WI38 (cell line): ENCODE measurements around the gene ATP11C.
"Not testable (repeated sequence)": the region's sequence is repeated elsewhere in the genome, so short reads cannot be mapped to it uniquely, and the experiment has no call there.

ENCODE experiments used
- H3K4me3 ChIP-seq: 2 replicates; pipeline ENCODE4 v1.5.1; 2011; ENCODE audit warnings: low read depth, mild to moderate bottlenecking, control low read depth, low read length
- TF ChIP-seq, protein P1 (sequence below): IDR thresholded peaks from 2 replicates; pipeline ENCODE4 v1.5.1; 2012; ENCODE audit warnings: low read depth, mild to moderate bottlenecking, control low read depth, low read length

Gene ATP11C

DNA sequence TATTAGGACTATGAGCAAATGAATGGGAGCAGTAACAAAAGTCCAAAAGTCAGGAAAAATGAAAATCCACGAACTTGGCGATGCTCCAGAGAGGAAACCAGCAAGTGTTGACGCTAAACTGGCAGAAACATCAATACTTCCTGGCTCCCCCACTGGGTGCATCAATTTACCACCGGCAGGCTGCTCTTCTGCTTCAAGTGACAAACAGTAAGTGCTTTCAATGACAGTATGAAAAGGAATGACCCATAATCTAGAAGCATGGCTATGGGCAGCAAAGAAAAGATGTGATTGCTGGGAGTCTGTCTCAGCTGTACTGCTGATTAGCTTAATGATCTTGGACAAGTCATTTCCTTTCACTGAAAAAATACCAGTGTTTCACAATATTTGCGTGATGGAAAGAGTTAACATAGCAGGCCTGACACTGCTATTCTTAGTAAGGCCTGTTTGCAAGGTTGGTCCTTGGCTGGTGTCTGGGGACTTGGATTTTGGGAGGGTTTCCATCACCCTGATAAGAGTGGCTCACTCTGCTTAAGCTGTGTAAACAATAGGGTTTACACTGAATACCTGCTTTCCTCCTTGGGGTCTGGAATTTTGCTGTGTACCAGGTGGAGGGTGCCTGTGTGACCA, 8.7 kb downstream of the ATP11C start:
- no peak overlapping the region for H3K4me3 ChIP-seq
- TF ChIP-seq, protein P1, sequence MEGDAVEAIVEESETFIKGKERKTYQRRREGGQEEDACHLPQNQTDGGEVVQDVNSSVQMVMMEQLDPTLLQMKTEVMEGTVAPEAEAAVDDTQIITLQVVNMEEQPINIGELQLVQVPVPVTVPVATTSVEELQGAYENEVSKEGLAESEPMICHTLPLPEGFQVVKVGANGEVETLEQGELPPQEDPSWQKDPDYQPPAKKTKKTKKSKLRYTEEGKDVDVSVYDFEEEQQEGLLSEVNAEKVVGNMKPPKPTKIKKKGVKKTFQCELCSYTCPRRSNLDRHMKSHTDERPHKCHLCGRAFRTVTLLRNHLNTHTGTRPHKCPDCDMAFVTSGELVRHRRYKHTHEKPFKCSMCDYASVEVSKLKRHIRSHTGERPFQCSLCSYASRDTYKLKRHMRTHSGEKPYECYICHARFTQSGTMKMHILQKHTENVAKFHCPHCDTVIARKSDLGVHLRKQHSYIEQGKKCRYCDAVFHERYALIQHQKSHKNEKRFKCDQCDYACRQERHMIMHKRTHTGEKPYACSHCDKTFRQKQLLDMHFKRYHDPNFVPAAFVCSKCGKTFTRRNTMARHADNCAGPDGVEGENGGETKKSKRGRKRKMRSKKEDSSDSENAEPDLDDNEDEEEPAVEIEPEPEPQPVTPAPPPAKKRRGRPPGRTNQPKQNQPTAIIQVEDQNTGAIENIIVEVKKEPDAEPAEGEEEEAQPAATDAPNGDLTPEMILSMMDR: no peak

DNA sequence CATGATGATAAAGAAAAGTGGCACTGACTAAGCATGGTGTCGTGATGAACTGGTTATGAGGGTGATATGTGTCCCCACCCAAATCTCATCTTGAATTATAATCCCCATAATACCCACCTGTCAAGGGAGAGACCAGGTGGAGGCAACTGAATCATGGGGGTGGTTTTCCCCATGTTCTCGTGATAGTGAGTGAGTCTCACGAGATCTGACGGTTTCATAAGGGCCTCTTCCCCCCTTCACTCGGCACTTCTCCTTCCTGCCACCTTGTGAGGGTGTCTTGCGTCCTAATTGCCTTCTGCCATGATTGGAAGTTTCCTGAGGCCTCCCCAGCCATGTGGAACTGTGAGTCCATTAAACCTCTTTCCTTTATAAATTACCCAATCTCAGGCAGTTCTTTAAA, 11.7 kb downstream of the ATP11C start:
- not testable (repeated sequence) for H3K4me3 ChIP-seq

DNA sequence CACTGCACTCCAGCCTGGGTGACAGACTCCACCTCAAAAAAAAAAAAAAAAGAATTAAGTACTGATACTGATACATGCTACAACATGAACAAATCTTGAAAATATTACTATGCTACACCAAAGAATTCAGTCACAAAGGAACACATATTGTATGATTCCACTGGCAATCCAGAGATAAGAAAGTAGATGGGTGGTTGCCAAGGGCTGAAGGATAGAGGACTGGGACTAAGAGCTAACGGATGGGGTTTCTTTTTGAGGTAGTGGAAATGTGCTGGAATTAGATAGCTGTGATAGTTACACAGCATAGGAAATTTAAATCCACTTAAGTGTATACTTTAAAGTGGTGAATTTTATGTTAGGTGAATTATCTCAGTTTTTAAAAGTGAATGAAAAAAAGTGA, 12.5 kb downstream of the ATP11C start:
- no peak overlapping the region for H3K4me3 ChIP-seq
- TF ChIP-seq, protein P1: no peak

DNA sequence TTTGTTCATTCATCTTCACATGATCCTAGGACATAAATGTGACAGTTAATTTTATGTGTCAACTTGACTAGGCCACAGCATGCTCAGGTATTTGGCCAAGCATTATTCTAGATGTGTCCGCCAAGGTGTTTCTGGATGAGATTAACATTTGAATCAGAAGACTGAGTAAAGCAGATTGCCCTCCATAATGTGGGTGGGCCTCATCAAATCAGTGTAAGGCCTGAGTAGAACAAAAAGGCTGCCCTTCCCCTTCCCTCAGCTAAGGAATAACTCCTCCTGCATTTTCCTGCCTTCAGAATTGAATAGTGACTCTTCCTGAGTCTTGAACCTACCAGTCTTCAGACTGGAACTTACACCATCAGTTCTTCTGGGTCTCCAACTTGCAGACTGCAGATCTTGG, 18.4 kb downstream of the ATP11C start:
- TF ChIP-seq, protein P1: no peak
- H3K4me3 ChIP-seq: no peak overlapping the region

DNA sequence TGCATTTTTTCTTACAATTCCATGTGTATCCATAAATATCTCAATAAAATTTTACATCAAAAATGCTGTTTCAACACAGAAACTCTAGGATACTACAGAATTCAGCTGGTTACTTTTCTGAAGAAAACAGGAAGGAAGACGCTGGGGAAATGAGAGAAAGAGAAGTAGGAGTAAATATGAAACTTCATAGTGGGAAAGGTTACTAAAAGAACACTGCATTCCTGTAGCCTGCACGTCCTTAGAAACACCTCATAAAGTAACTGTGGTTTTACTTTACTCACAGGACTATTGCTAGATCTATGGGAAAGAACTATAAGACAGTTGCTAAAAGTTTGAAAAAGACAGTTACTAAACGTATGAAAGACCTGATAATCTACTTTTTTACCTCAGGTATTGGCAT, 23.1 kb downstream of the ATP11C start:
- TF ChIP-seq, protein P1: no peak

DNA sequence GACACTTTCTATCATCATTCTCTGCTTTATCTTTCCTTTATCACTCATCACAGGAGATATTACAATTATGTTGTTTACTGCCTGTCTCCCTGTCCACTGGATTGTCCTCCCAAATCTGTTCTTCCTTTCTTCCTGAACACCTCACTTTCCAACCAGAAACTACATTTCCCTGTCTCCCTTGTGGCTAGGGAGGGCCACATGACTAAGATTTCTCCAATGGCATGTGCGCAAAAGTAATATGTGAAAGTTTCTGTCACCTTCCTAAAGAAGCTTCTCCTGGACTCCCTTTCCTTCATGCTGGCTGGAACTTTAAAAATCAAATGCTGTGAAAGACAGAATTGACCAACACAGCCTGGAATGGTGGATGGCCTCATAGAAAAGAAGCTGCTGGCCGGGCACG, 25.8 kb downstream of the ATP11C start:
- TF ChIP-seq, protein P1: no peak
- H3K4me3 ChIP-seq: no peak overlapping the region

More for the DNA sequence above, 23.1 kb downstream of the ATP11C start:
- no peak overlapping the region for H3K4me3 ChIP-seq

DNA sequence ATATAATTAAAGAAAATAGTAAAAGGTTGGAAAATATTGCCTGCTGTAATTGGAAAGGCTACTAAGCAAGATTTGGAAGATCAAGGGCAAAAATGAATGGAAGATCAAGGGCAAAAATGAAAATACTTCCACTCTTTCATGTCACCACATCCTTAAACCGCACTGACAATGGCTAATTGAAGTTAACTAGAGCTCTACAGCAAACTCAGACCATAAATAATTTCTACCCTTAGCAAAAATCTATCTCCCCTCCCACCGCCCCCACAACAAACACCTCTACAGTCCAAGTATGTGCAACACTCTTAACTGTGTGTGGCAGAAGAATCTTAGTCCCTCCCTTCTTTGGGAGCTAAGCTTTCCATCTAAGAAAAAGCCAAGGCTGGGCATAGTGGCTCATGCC, 27.1 kb downstream of the ATP11C start:
- TF ChIP-seq, protein P1: no peak

DNA sequence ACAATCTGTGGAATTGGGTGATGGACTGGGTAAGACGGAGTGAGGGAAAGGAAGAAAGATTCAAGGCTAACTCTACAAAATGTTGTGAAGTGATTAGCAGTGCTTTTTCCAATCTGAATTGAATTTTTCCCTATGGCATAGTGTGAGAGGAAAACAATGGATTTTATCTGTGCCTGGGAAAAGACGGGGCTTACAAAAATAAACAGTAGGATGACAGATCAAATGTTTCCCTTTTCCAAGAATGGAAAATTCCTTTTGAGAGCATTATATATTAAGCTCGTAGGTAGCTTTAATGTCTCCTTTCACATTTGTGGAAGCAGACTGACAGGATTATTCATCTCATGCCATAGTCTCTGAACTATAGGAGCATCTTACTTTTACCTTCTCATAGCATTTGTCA, 27.8 kb downstream of the ATP11C start:
- TF ChIP-seq, protein P1: no peak
- H3K4me3 ChIP-seq: no peak overlapping the region

More for the DNA sequence above, 27.1 kb downstream of the ATP11C start:
- no peak overlapping the region for H3K4me3 ChIP-seq
